GM12878 (cell line): ENCODE results near the gene MCM3AP.

Experiments
- CREB1 ChIP-seq: IDR thresholded peaks from 2 replicates; pipeline ENCODE4 v1.6.1; 2012; ENCODE audit warnings: low read depth, mild to moderate bottlenecking, inconsistent platforms
- FOXK2 ChIP-seq: fragments of 450-650 bp; IDR thresholded peaks from 2 replicates; pipeline ENCODE4 v1.6.1; 2017; ENCODE audit warnings: mild to moderate bottlenecking, moderate library complexity
- POLR2AphosphoS5 ChIP-seq: IDR thresholded peaks from 2 replicates; pipeline ENCODE4 v1.6.1; 2011; ENCODE audit warnings: mild to moderate bottlenecking, low read length, inconsistent platforms
- RAD21 ChIP-seq: IDR thresholded peaks from 2 replicates; pipeline ENCODE4 v1.6.1; 2011; ENCODE audit warnings: mild to moderate bottlenecking, low read depth, low read length, moderate library complexity; ENCODE audit not compliant: insufficient read depth
- ZNF217 ChIP-seq: fragments of 450-650 bp; IDR thresholded peaks from 2 replicates; pipeline ENCODE4 v1.6.1; 2017; ENCODE audit warnings: antibody characterized with exemption, mild to moderate bottlenecking
- TF ChIP-seq, protein P1 (sequence below): fragments of 450-650 bp; IDR thresholded peaks from 2 replicates; pipeline ENCODE4 v1.6.1; 2016; ENCODE audit warnings: mild to moderate bottlenecking, moderate library complexity, borderline replicate concordance
- TF ChIP-seq, protein P2 (sequence below), 3 experiments: IDR thresholded peaks in 2 of 3; conservative IDR thresholded peaks in 1 of 3; 2 replicates each; pipeline ENCODE4 v1.5.1; 2011; ENCODE audit warnings: low read depth in 3 of 3, low read length in 3 of 3, mild to moderate bottlenecking in 3 of 3, control low read depth in 2 of 3, moderate library complexity in 2 of 3, inconsistent platforms in 1 of 3, mixed read lengths in 1 of 3; ENCODE audit not compliant: control insufficient read depth in 2 of 3, insufficient read depth in 1 of 3; ENCODE audit errors: extremely low read depth in 1 of 3

- TF ChIP-seq, protein P1, sequence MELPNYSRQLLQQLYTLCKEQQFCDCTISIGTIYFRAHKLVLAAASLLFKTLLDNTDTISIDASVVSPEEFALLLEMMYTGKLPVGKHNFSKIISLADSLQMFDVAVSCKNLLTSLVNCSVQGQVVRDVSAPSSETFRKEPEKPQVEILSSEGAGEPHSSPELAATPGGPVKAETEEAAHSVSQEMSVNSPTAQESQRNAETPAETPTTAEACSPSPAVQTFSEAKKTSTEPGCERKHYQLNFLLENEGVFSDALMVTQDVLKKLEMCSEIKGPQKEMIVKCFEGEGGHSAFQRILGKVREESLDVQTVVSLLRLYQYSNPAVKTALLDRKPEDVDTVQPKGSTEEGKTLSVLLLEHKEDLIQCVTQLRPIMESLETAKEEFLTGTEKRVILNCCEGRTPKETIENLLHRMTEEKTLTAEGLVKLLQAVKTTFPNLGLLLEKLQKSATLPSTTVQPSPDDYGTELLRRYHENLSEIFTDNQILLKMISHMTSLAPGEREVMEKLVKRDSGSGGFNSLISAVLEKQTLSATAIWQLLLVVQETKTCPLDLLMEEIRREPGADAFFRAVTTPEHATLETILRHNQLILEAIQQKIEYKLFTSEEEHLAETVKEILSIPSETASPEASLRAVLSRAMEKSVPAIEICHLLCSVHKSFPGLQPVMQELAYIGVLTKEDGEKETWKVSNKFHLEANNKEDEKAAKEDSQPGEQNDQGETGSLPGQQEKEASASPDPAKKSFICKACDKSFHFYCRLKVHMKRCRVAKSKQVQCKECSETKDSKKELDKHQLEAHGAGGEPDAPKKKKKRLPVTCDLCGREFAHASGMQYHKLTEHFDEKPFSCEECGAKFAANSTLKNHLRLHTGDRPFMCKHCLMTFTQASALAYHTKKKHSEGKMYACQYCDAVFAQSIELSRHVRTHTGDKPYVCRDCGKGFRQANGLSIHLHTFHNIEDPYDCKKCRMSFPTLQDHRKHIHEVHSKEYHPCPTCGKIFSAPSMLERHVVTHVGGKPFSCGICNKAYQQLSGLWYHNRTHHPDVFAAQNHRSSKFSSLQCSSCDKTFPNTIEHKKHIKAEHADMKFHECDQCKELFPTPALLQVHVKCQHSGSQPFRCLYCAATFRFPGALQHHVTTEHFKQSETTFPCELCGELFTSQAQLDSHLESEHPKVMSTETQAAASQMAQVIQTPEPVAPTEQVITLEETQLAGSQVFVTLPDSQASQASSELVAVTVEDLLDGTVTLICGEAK, result no peak
- TF ChIP-seq, protein P2, sequence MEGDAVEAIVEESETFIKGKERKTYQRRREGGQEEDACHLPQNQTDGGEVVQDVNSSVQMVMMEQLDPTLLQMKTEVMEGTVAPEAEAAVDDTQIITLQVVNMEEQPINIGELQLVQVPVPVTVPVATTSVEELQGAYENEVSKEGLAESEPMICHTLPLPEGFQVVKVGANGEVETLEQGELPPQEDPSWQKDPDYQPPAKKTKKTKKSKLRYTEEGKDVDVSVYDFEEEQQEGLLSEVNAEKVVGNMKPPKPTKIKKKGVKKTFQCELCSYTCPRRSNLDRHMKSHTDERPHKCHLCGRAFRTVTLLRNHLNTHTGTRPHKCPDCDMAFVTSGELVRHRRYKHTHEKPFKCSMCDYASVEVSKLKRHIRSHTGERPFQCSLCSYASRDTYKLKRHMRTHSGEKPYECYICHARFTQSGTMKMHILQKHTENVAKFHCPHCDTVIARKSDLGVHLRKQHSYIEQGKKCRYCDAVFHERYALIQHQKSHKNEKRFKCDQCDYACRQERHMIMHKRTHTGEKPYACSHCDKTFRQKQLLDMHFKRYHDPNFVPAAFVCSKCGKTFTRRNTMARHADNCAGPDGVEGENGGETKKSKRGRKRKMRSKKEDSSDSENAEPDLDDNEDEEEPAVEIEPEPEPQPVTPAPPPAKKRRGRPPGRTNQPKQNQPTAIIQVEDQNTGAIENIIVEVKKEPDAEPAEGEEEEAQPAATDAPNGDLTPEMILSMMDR (IDR thresholded peaks at IDR 0.05 in 2 of 3, conservative IDR thresholded peaks at IDR 0.05 in 1 of 3; ENCODE audit: control insufficient read depth in 2 of 3, extremely low read depth in 1 of 3, insufficient read depth in 1 of 3, low read depth in 3 of 3, low read length in 3 of 3), result no peak
- TF ChIP-seq RAD21 (no peak), POLR2AphosphoS5 (no peak), CREB1 (no peak), ZNF217 (no peak), FOXK2 (no peak)
These were observed 22.2 kb upstream of the MCM3AP start for GRCh38 chr21:46307625-46308024.
